Liver (tissue), 9 donors: ENCODE results near the gene NMU. TPM values are rescaled to one million over a fixed set of nuclear protein-coding genes. Genes with fewer than 3 reads are reported as not detected.

Experiments used
- DNase-seq: peaks from one replicate; pipeline ENCODE4 v3.0.0-alpha.2; 2017; ENCODE audit warnings: low spot score
- H3K27ac ChIP-seq, 2 donors: one replicate each; pipeline ENCODE4 v1.7.0; 2013; ENCODE audit warnings: inconsistent platforms in 2 of 2, low read length in 2 of 2, control low read depth in 1 of 2, low read depth in 1 of 2, mild to moderate bottlenecking in 1 of 2
- H3K27me3 ChIP-seq, 4 donors: one replicate each; pipeline versions ENCODE4 v1.6.1 to v1.7.0; 2013; ENCODE audit warnings: low read length in 3 of 4, inconsistent platforms in 1 of 4, mild to moderate bottlenecking in 1 of 4, moderate library complexity in 1 of 4; ENCODE audit not compliant: control insufficient read depth in 4 of 4, insufficient read depth in 4 of 4
- H3K36me3 ChIP-seq, 4 donors: one replicate each; pipeline versions ENCODE4 v1.6.1 to v1.7.0; 2013; ENCODE audit warnings: low read length in 3 of 4, mild to moderate bottlenecking in 3 of 4, low read depth in 1 of 4, moderate library complexity in 1 of 4; ENCODE audit not compliant: control insufficient read depth in 4 of 4, insufficient read depth in 3 of 4
- H3K4me1 ChIP-seq, 4 donors: one replicate each; pipeline versions ENCODE4 v1.6.1 to v1.7.0; 2013; ENCODE audit warnings: low read length in 3 of 4, mild to moderate bottlenecking in 3 of 4, moderate library complexity in 1 of 4; ENCODE audit not compliant: control insufficient read depth in 4 of 4, insufficient read depth in 4 of 4
- H3K4me3 ChIP-seq, 3 donors: one replicate each; pipeline versions ENCODE4 v1.6.1 to v1.7.0; 2013; ENCODE audit warnings: low read length in 3 of 3, control low read depth in 1 of 3, low read depth in 1 of 3, mild to moderate bottlenecking in 1 of 3
- H3K9ac ChIP-seq, 2 donors: one replicate each; pipeline ENCODE4 v1.7.0; 2013; ENCODE audit warnings: low read length in 2 of 2, mild to moderate bottlenecking in 2 of 2, moderate library complexity in 2 of 2, control low read depth in 1 of 2, low read depth in 1 of 2
- H3K9me3 ChIP-seq, 4 donors: one replicate each; pipeline versions ENCODE4 v1.6.1 to v1.7.0; 2013; ENCODE audit warnings: low read length in 3 of 4; ENCODE audit not compliant: control insufficient read depth in 4 of 4
- FOXA1 ChIP-seq: IDR thresholded peaks from 2 replicates; pipeline ENCODE4 v1.6.1; 2016; ENCODE audit warnings: antibody characterized with exemption
- FOXA2 ChIP-seq: IDR thresholded peaks from 2 replicates; pipeline ENCODE4 v1.6.1; 2016; ENCODE audit warnings: antibody characterized with exemption
- GABPA ChIP-seq, 2 donors: IDR thresholded peaks in 1 of 2; conservative IDR thresholded peaks in 1 of 2; 2 replicates each; pipeline ENCODE4 v1.6.1; 2016; ENCODE audit warnings: antibody characterized with exemption in 2 of 2, mild to moderate bottlenecking in 1 of 2, moderate library complexity in 1 of 2
- HNF4G ChIP-seq: IDR thresholded peaks from 2 replicates; pipeline ENCODE4 v1.6.1; 2016; ENCODE audit warnings: antibody characterized with exemption
- JUND ChIP-seq, 2 donors: IDR thresholded peaks; 2 replicates each; pipeline ENCODE4 v1.6.1; 2016; ENCODE audit warnings: antibody characterized with exemption in 2 of 2
- NR2F2 ChIP-seq: IDR thresholded peaks from 2 replicates; pipeline ENCODE4 v1.6.1; 2016; ENCODE audit warnings: antibody characterized with exemption
- RAD21 ChIP-seq, 2 donors: IDR thresholded peaks; 2 replicates each; pipeline ENCODE4 v1.6.1; 2016; ENCODE audit warnings: antibody characterized with exemption in 2 of 2, mild to moderate bottlenecking in 2 of 2
- RXRA ChIP-seq, 2 donors: IDR thresholded peaks; 2 replicates each; pipeline ENCODE4 v1.6.1; 2017 to 2018; ENCODE audit warnings: antibody characterized with exemption in 2 of 2, mild to moderate bottlenecking in 1 of 2
- SP1 ChIP-seq: IDR thresholded peaks from 2 replicates; pipeline ENCODE4 v1.6.1; 2018; ENCODE audit warnings: antibody characterized with exemption, mild to moderate bottlenecking
- TAF1 ChIP-seq: conservative IDR thresholded peaks from 2 replicates; pipeline ENCODE4 v1.6.1; 2016; ENCODE audit warnings: antibody characterized with exemption, mild to moderate bottlenecking
- YY1 ChIP-seq: IDR thresholded peaks from 2 replicates; pipeline ENCODE4 v1.6.1; 2016; ENCODE audit warnings: antibody characterized with exemption, mild to moderate bottlenecking
- WGBS: extraction: QIAGEN DNeasy Blood & Tissue Kit; methylation state at CpG from one replicate; pipeline ENCODE4 v1.1.7; 2013; 5-methylcytosine and 5-hydroxymethylcytosine counted together
- polyA plus RNA-seq, 2 donors: library from polyadenylated mRNA; stranded (reverse) in 1 of 2; unstranded in 1 of 2; fragments of 200-250 nt in 1 of 2; fragments of >200 nt in 1 of 2; fragmentation: Nextera tagmentation in 1 of 2; extraction: Ambion mirVana in 1 of 2; gene quantifications; one replicate each; pipeline versions ENCODE4 v1.2.1 to v1.2.3, GENCODE V29; 2013 to 2015
- total RNA-seq, 2 donors: library from RNA; depleted of rRNA; stranded (reverse); fragments of >200 nt; gene quantifications; one replicate each; pipeline ENCODE4 v1.2.3, GENCODE V29; 2014
- TF ChIP-seq, protein P1 (sequence below): IDR thresholded peaks from 2 replicates; pipeline ENCODE4 v1.6.1; 2016; ENCODE audit warnings: antibody characterized with exemption, mild to moderate bottlenecking
- TF ChIP-seq, protein P2 (sequence below): IDR thresholded peaks from 2 replicates; pipeline ENCODE4 v1.6.1; 2016; ENCODE audit warnings: antibody characterized with exemption
- TF ChIP-seq, protein P3 (sequence below): fragments of 150-350 bp; IDR thresholded peaks from 2 replicates; pipeline ENCODE4 v1.5.1; 2017; ENCODE audit warnings: improper control_type of control experiment, low read depth, low read length; ENCODE audit not compliant: missing input control
- donor health status: healthy.
- donor health status: healthy.
- donor health status: healthy.
- donor health status: healthy.
- donor health status: healthy.

The NMU gene
- total and polyA plus RNA-seq, 4 donors: 1.6 TPM; not detected in 3

DNA sequence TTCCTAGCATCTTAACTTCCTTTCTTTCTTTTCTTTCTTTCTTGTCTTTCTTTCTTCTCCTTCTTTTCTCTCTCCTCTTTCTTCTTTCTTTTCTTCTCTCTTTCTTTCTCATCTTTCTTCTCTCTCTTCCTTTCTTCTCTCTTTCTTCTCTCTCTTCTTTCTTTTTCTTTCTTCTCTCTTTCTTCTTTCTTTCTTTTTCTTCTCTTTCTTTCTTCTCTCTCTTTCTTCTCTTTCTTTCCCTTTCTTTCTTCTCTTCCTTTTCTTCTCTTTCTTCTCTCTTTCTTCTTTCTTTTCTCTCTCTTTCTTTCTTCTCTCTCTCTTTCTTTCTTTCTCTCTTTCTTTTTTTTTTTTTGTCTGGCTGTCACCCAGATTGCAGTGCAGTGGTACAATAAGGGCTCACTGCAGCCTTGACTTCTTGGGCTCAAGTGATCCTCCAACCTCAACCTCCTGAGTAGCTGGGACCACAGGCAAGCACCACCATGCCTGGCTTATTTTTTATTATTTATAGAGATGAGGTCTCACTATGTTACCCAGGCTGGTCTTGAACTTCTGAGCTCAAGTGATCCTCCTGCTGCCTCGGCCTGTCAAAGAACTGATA, 17.5 kb downstream of the NMU start:
- Histone ChIP-seq H3K4me3 (no peak overlapping the region), H3K4me1 (no peaks in the 10 kb centered on the region), H3K9me3 (no peaks in the 10 kb centered on the region), H3K9ac (no peak overlapping the region), H3K27me3 (peaks cover 0 to 3% (median 0%) of the 10 kb centered on the region in 4 donors), H3K27ac (no peak overlapping the region), H3K36me3 (no peaks in the 10 kb centered on the region)
- 80% methylated on average over 1 of the region's 1 CpG for WGBS
- TF ChIP-seq JUND (IDR thresholded peaks at IDR 0.05) (no peak), YY1 (no peak), GABPA (IDR thresholded peaks at IDR 0.05 in 1 of 2, conservative IDR thresholded peaks at IDR 0.05 in 1 of 2) (no peak), FOXA1 (no peak), RXRA (IDR thresholded peaks at IDR 0.05) (no peak), NR2F2 (no peak), HNF4G (no peak), RAD21 (IDR thresholded peaks at IDR 0.05) (no peak), TAF1 (no peak), FOXA2 (no peak)
- TF ChIP-seq, protein P1, sequence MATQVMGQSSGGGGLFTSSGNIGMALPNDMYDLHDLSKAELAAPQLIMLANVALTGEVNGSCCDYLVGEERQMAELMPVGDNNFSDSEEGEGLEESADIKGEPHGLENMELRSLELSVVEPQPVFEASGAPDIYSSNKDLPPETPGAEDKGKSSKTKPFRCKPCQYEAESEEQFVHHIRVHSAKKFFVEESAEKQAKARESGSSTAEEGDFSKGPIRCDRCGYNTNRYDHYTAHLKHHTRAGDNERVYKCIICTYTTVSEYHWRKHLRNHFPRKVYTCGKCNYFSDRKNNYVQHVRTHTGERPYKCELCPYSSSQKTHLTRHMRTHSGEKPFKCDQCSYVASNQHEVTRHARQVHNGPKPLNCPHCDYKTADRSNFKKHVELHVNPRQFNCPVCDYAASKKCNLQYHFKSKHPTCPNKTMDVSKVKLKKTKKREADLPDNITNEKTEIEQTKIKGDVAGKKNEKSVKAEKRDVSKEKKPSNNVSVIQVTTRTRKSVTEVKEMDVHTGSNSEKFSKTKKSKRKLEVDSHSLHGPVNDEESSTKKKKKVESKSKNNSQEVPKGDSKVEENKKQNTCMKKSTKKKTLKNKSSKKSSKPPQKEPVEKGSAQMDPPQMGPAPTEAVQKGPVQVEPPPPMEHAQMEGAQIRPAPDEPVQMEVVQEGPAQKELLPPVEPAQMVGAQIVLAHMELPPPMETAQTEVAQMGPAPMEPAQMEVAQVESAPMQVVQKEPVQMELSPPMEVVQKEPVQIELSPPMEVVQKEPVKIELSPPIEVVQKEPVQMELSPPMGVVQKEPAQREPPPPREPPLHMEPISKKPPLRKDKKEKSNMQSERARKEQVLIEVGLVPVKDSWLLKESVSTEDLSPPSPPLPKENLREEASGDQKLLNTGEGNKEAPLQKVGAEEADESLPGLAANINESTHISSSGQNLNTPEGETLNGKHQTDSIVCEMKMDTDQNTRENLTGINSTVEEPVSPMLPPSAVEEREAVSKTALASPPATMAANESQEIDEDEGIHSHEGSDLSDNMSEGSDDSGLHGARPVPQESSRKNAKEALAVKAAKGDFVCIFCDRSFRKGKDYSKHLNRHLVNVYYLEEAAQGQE: no peak
- TF ChIP-seq, protein P2, sequence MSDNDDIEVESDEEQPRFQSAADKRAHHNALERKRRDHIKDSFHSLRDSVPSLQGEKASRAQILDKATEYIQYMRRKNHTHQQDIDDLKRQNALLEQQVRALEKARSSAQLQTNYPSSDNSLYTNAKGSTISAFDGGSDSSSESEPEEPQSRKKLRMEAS: no peak
- TF ChIP-seq, protein P3, sequence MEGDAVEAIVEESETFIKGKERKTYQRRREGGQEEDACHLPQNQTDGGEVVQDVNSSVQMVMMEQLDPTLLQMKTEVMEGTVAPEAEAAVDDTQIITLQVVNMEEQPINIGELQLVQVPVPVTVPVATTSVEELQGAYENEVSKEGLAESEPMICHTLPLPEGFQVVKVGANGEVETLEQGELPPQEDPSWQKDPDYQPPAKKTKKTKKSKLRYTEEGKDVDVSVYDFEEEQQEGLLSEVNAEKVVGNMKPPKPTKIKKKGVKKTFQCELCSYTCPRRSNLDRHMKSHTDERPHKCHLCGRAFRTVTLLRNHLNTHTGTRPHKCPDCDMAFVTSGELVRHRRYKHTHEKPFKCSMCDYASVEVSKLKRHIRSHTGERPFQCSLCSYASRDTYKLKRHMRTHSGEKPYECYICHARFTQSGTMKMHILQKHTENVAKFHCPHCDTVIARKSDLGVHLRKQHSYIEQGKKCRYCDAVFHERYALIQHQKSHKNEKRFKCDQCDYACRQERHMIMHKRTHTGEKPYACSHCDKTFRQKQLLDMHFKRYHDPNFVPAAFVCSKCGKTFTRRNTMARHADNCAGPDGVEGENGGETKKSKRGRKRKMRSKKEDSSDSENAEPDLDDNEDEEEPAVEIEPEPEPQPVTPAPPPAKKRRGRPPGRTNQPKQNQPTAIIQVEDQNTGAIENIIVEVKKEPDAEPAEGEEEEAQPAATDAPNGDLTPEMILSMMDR: no peak
- DNase-seq: no peak

DNA sequence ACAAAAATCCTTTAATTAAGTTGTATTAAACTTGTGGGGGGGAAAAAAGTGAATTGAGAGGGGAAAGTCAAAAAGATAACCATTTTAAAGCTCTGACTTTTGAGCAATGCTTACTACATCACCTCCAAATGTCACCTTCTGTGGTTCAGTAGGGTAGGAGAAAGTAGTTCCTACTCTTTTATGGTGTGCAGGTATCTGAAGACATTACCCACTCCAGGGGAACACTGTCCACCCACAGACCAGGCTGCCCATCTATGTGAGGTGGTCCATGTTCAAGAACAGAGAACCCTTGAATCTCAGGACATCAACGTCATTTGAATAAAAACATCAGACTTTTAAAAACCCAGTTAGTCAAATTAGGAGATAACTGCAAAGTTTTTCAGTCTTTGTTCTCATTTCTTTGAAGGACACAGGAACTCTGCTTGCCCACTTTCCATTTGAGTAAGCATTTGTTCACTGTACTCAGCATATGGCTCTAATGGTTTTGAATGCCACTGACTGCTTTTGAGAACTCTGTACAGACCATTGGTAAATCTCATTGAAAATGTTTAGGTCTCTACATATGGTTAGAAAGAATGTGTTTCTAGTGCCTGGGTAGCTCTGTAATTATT, 18.4 kb downstream of the NMU start:
- Histone ChIP-seq H3K4me1 (no peaks in the 10 kb centered on the region), H3K4me3 (no peak overlapping the region), H3K27ac (no peak overlapping the region), H3K9ac (no peak overlapping the region), H3K27me3 (peaks cover 0 to 3% (median 0%) of the 10 kb centered on the region in 4 donors), H3K9me3 (no peaks in the 10 kb centered on the region), H3K36me3 (no peaks in the 10 kb centered on the region)
- WGBS: 87% methylated on average over 1 of the region's 1 CpG
- TF ChIP-seq GABPA (IDR thresholded peaks at IDR 0.05 in 1 of 2, conservative IDR thresholded peaks at IDR 0.05 in 1 of 2) (no peak), SP1 (no peak), HNF4G (no peak), FOXA1 (no peak), RAD21 (IDR thresholded peaks at IDR 0.05) (no peak), TAF1 (no peak)
- TF ChIP-seq, protein P3: no peak
- TF ChIP-seq, protein P2: no peak
- DNase-seq: no peak
